ENCODE measurements around the gene CDH19.

- TF ChIP-seq GATA3 (IDR thresholded peaks at IDR 0.05; ENCODE audit: low read depth, low read length) (no peak), GATA2 (IDR thresholded peaks at IDR 0.05; ENCODE audit: low read depth, low read length) (no peak)
Measured at GRCh38 chr18:66566616-66567015, 37.3 kb downstream of the CDH19 start.

Data from SH-SY5Y (cell line).